HL-60 (cell line): ENCODE results near the gene FGGY.

Experiments used
- DNase-seq, 2 experiments: peaks; one replicate each; pipeline ENCODE4 v3.0.0-alpha.2; 2010 to 2020; ENCODE audit warnings: low read depth in 1 of 2, low spot score in 1 of 2
- H3K27ac ChIP-seq: fragments of 250-450 bp; sonication (Bioruptor Pico); replicated peaks from 2 replicates; pipeline ENCODE4 v1.5.1; 2020; ENCODE audit warnings: mild to moderate bottlenecking, moderate library complexity
- H3K27me3 ChIP-seq: fragments of 250-450 bp; sonication (Bioruptor Pico); 2 replicates; pipeline ENCODE4 v1.5.1; 2021; ENCODE audit warnings: mild to moderate bottlenecking, moderate library complexity; ENCODE audit not compliant: insufficient read depth, poor library complexity, severe bottlenecking
- H3K4me3 ChIP-seq: replicated peaks from 2 replicates; pipeline ENCODE4 v1.5.1; 2011; ENCODE audit warnings: mild to moderate bottlenecking, control low read depth, low read length; ENCODE audit not compliant: insufficient read depth
- CTCF ChIP-seq: IDR thresholded peaks from one replicate; pipeline ENCODE4 v1.5.1; 2011; ENCODE audit warnings: low read length, control low read depth, inconsistent platforms; ENCODE audit not compliant: insufficient read depth
- GABPA ChIP-seq: IDR thresholded peaks from 2 replicates; pipeline ENCODE4 v1.6.1; 2012; ENCODE audit warnings: low read depth
- POLR2AphosphoS5 ChIP-seq: IDR thresholded peaks from 2 replicates; pipeline ENCODE4 v1.6.1; 2012; ENCODE audit warnings: low read depth
- REST ChIP-seq: IDR thresholded peaks from 2 replicates; pipeline ENCODE4 v1.6.1; 2012; ENCODE audit warnings: low read depth; ENCODE audit not compliant: insufficient replicate concordance
- SPI1 ChIP-seq: IDR thresholded peaks from 2 replicates; pipeline ENCODE4 v1.6.1; 2012; ENCODE audit warnings: low read depth, mild to moderate bottlenecking, borderline replicate concordance

The FGGY gene

GRCh38 chr1:59302297-59302696, 5.4 kb downstream of the FGGY start:
- TF ChIP-seq CTCF (no peak), REST (no peak), SPI1 (no peak), POLR2AphosphoS5 (no peak), GABPA (no peak)
- no peak overlapping the region for H3K27ac ChIP-seq
- no peak for DNase-seq
- no peaks in the 10 kb centered on the region for H3K27me3 ChIP-seq
- H3K4me3 ChIP-seq = no peak overlapping the region

GRCh38 chr1:59302871-59303270, 6.0 kb downstream of the FGGY start:
- no peak for TF ChIP-seq SPI1
- TF ChIP-seq REST = no peak
- TF ChIP-seq POLR2AphosphoS5 = no peak
- no peak for TF ChIP-seq CTCF
- no peak for TF ChIP-seq GABPA
- no peaks in the 10 kb centered on the region for H3K27me3 ChIP-seq
- H3K27ac ChIP-seq = no peak overlapping the region
- H3K4me3 ChIP-seq = no peak overlapping the region
- no peak for DNase-seq

- TF ChIP-seq REST (no peak), POLR2AphosphoS5 (no peak), SPI1 (no peak), GABPA (no peak), CTCF (no peak)
Measured at GRCh38 chr1:59305188-59305587, 8.3 kb downstream of the FGGY start.

More at GRCh38 chr1:59305188-59305587, 8.3 kb downstream of the FGGY start:
- DNase-seq = no peak
- Histone ChIP-seq H3K27me3 (no peaks in the 10 kb centered on the region), H3K4me3 (no peak overlapping the region), H3K27ac (no peak overlapping the region)
